ENCODE measurements around the gene KASH5. TPM values are rescaled to one million over a fixed set of nuclear protein-coding genes. Genes with fewer than 3 reads are reported as not detected.

Gene KASH5
- total RNA-seq, 1 experiment from 2014 or later, result 0.42 TPM

- TF ChIP-seq MAX (CRISPR knock-in tag; IDR thresholded peaks at IDR 0.05) (peak; percentile 73), IRF2 (CRISPR knock-in tag; IDR thresholded peaks at IDR 0.05; ENCODE audit: borderline replicate concordance, low read depth) (no peak), SP1 (CRISPR knock-in tag; conservative IDR thresholded peaks at IDR 0.05) (0 out of 2 replicates have a peak, but pooled peaks have one; percentile 52), NR2C2 (CRISPR knock-in tag; IDR thresholded peaks at IDR 0.05) (0 out of 2 replicates have a peak, but pooled peaks have one; percentile 11), FOXP4 (CRISPR knock-in tag; IDR thresholded peaks at IDR 0.05) (peak; percentile 71; the same call in 1 of the 2 replicates)
- TF ChIP-seq, protein P1, sequence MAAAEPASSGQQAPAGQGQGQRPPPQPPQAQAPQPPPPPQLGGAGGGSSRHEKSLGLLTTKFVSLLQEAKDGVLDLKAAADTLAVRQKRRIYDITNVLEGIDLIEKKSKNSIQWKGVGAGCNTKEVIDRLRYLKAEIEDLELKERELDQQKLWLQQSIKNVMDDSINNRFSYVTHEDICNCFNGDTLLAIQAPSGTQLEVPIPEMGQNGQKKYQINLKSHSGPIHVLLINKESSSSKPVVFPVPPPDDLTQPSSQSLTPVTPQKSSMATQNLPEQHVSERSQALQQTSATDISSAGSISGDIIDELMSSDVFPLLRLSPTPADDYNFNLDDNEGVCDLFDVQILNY (CRISPR knock-in tag; IDR thresholded peaks at IDR 0.05), result no peak
- TF ChIP-seq, protein P2, sequence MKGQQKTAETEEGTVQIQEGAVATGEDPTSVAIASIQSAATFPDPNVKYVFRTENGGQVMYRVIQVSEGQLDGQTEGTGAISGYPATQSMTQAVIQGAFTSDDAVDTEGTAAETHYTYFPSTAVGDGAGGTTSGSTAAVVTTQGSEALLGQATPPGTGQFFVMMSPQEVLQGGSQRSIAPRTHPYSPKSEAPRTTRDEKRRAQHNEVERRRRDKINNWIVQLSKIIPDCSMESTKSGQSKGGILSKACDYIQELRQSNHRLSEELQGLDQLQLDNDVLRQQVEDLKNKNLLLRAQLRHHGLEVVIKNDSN (CRISPR knock-in tag; IDR thresholded peaks at IDR 0.05), result peak; percentile 28; the same call in 1 of the 2 replicates
- TF ChIP-seq, protein P3, sequence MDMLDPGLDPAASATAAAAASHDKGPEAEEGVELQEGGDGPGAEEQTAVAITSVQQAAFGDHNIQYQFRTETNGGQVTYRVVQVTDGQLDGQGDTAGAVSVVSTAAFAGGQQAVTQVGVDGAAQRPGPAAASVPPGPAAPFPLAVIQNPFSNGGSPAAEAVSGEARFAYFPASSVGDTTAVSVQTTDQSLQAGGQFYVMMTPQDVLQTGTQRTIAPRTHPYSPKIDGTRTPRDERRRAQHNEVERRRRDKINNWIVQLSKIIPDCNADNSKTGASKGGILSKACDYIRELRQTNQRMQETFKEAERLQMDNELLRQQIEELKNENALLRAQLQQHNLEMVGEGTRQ (CRISPR knock-in tag; IDR thresholded peaks at IDR 0.05), result peak; percentile 36; the same call in 1 of the 2 replicates
Measured at GRCh38 chr19:49432141-49433073, 44.4 kb downstream of the KASH5 start (continued).

GRCh38 chr19:49433240-49433901 lies 45.3 kb downstream of the KASH5 start:
- ChIA-PET CTCF (interaction anchor here (0.6 to 1.7 kb wide), 3 partner anchors 11 to 41 kb away, joined by 3 to 5 read pairs (median 3); no protein-coding TSS in a partner anchor), POLR2A (interaction anchor here (1.1 kb wide), 1 partner anchor 11 kb away, joined by 4 read pairs; no protein-coding TSS in a partner anchor)
- H3K27ac Mint-ChIP-seq, result no peak overlapping the region
- H3K36me3 Mint-ChIP-seq, result peaks cover 3% of the 10 kb centered on the region; the same call in 1 of the 2 replicates
- no peak for TF ChIP-seq NR2C2 (CRISPR knock-in tag; IDR thresholded peaks at IDR 0.05)
- TF ChIP-seq ZNF396 (CRISPR knock-in tag; IDR thresholded peaks at IDR 0.05; ENCODE audit: borderline replicate concordance), result no peak
- TF ChIP-seq, protein P4, sequence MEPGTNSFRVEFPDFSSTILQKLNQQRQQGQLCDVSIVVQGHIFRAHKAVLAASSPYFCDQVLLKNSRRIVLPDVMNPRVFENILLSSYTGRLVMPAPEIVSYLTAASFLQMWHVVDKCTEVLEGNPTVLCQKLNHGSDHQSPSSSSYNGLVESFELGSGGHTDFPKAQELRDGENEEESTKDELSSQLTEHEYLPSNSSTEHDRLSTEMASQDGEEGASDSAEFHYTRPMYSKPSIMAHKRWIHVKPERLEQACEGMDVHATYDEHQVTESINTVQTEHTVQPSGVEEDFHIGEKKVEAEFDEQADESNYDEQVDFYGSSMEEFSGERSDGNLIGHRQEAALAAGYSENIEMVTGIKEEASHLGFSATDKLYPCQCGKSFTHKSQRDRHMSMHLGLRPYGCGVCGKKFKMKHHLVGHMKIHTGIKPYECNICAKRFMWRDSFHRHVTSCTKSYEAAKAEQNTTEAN (CRISPR knock-in tag; IDR thresholded peaks at IDR 0.05), result no peak
- H3K4me1 Mint-ChIP-seq, result peaks cover 50% of the 10 kb centered on the region
- ATAC-seq (no peak), DNase-seq (ENCODE audit: low spot score) (no peak)
- H3K4me3 Mint-ChIP-seq, result peak overlapping the region; percentile 73
- peaks cover 11% of the 10 kb centered on the region for H3K9me3 Mint-ChIP-seq
- H3K27me3 Mint-ChIP-seq (ENCODE audit: low read depth), result peaks cover 99% of the 10 kb centered on the region

- peaks cover 37% of the 10 kb centered on the region for H3K4me1 Mint-ChIP-seq
- CTCF ChIA-PET, result interaction anchor here (0.6 to 2.6 kb wide), 5 partner anchors 14 to 112 kb away, joined by 3 to 28 read pairs (median 5); partner anchors contain the start of gene DKKL1
- H3K27ac Mint-ChIP-seq, result no peak overlapping the region
- H3K36me3 Mint-ChIP-seq, result peaks cover 3% of the 10 kb centered on the region; the same call in 1 of the 2 replicates
- peaks cover 100% of the 10 kb centered on the region for H3K27me3 Mint-ChIP-seq (ENCODE audit: low read depth)
- peak overlapping the region; percentile 66 for H3K4me3 Mint-ChIP-seq
- ATAC-seq, result no peak
- peaks cover 11% of the 10 kb centered on the region for H3K9me3 Mint-ChIP-seq
- POLR2A ChIA-PET, result interaction anchor here (0.5 to 1.6 kb wide), 4 partner anchors 17 to 251 kb away, joined by 3 to 6 read pairs (median 4); partner anchors contain the start of gene PIH1D1
- no peak for DNase-seq (ENCODE audit: low spot score)
- TF ChIP-seq ZSCAN18 (CRISPR knock-in tag; IDR thresholded peaks at IDR 0.05), result no peak
- peak; percentile 81 for TF ChIP-seq NFYB (CRISPR knock-in tag; conservative IDR thresholded peaks at IDR 0.05; ENCODE audit: low read depth)
- TF ChIP-seq SMAD4 (CRISPR knock-in tag; IDR thresholded peaks at IDR 0.05), result no peak
- no peak for TF ChIP-seq TP53 (CRISPR knock-in tag; IDR thresholded peaks at IDR 0.05)
- TF ChIP-seq SOX15 (CRISPR knock-in tag; IDR thresholded peaks at IDR 0.05), result no peak
- TF ChIP-seq ATF6 (CRISPR knock-in tag; IDR thresholded peaks at IDR 0.05), result no peak
Measured at GRCh38 chr19:49434907-49435583, 47.0 kb downstream of the KASH5 start.
